Measurements from ENCODE around the gene MTHFS. TPM values are rescaled to one million over a fixed set of nuclear protein-coding genes. Genes with fewer than 3 reads are reported as not detected.
"Not testable (repeated sequence)": the region's sequence is repeated elsewhere in the genome, so short reads cannot be mapped to it uniquely, and the experiment has no call there.

Gene MTHFS
- total RNA-seq, 2 donors from 2014 or later, result 12.1 to 12.2 TPM

DNA sequence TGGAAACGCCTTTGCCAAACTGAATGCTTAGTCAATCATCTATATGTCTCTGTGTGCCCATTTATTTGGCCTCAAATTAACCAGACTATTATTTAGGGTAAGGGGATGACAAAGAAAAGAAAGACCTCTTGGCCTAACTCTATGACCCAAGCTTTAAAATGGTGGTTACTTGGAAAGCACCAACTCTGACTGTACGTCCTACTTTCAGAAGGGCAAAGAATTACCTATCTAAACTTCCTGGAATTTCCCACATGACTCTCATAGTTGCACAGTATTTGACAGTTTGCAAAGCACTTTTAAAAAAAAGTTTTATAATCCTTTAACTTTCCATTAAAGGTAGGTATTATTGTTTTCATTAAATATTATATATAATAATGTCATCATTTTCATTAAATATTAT, 6.3 kb upstream of the MTHFS start:
- ATAC-seq (no peak), DNase-seq (ENCODE audit: low spot score) (no peak)
- no peaks in the 10 kb centered on the region for H3K27me3 Mint-ChIP-seq
- peaks cover 17 to 19% of the 10 kb centered on the region in 2 donors for H3K4me1 Mint-ChIP-seq (ENCODE audit: low read depth in 2 of 2)
- no peak overlapping the region for H3K27ac Mint-ChIP-seq
- peaks cover 12% of the 10 kb centered on the region for H3K36me3 Mint-ChIP-seq
- no peak overlapping the region for H3K4me3 Mint-ChIP-seq
- H3K9me3 Mint-ChIP-seq, result no peaks in the 10 kb centered on the region

DNA sequence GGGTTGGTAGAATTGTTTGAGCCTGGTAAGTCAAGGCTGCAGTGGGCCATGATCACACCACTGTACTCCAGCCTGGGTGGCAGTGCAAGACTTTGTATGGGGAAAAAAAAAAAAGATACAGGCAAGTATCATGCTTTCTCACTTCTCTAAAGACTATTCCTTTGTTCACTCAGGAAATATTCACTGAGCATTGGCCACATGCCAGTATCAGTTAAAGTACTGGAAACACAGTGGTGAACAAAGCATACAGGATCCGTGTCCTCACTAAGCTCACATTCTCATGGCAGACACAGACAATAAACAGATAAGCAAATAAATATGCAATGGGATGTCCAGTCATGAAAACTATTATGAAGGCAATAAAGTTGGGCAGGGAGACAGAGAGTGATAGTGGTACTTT, 5.1 kb upstream of the MTHFS start:
- Mint-ChIP-seq H3K36me3 (peaks cover 12% of the 10 kb centered on the region), H3K27ac (peak overlapping the region in 1 of 2 donors; percentile 0), H3K4me1 (ENCODE audit: low read depth in 2 of 2) (peaks cover 17 to 27% of the 10 kb centered on the region in 2 donors), H3K9me3 (no peaks in the 10 kb centered on the region), H3K27me3 (no peaks in the 10 kb centered on the region), H3K4me3 (no peak overlapping the region)
- no peak for ATAC-seq
- DNase-seq (ENCODE audit: low spot score), result no peak

DNA sequence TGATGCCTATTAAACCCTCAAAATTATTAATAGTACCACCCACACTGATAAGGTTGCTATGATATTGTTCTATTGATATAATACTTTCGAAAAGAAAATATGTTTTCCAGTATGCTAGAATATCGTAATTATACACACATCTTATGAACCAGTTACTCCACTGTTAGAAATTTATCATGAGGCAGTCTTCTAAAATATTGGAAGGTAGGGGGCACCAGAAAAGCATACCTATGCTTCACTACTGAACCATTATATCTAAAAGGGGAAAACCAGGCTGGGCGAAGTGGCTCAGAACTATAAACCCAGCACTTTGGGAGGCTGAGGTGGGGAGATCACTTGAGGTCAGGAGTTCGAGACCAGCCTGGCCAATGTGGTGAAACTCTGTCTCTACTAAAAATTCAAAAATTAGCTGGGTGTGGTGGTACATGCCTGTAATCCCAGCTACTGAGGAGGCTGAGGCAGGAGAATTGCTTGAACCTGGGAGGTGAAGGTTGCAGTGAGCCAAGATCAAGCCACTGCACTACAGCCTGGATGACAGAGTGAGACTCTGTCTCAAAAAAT, 4.1 kb upstream of the MTHFS start:
- not testable (repeated sequence) for H3K27me3 Mint-ChIP-seq; ATAC-seq; H3K9me3 Mint-ChIP-seq; H3K27ac Mint-ChIP-seq; DNase-seq (ENCODE audit: low spot score); H3K4me3 Mint-ChIP-seq
- Mint-ChIP-seq H3K4me1 (ENCODE audit: low read depth in 2 of 2) (peaks cover 23 to 35% of the 10 kb centered on the region in 2 donors), H3K36me3 (peaks cover 12% of the 10 kb centered on the region)

DNA sequence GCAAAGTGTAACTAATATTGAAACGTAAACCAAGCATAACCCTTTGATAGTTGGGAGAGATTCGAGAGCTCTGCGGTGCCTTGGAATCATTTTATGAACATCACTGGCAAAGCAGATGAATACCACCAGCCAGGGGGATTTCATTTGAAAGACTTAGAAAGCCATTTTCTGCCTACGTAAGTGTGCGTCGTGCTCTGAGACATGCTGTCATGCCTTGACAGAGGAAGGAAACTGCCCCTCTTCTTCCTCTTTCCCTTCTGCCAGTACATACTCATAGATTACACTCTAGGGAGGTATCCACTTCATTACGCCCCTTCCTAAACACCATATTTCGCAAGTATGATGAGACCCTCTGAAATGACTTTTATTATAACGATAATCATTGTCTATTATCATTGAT, 3.3 kb upstream of the MTHFS start:
- Mint-ChIP-seq H3K9me3 (peaks cover 3% of the 10 kb centered on the region), H3K4me1 (ENCODE audit: low read depth in 2 of 2) (peaks cover 24 to 43% of the 10 kb centered on the region in 2 donors), H3K4me3 (no peak overlapping the region), H3K36me3 (peaks cover 15% of the 10 kb centered on the region), H3K27me3 (no peaks in the 10 kb centered on the region), H3K27ac (peak overlapping the region in 1 of 2 donors; percentile 20)
- ATAC-seq (no peak), DNase-seq (ENCODE audit: low spot score) (no peak)

DNA sequence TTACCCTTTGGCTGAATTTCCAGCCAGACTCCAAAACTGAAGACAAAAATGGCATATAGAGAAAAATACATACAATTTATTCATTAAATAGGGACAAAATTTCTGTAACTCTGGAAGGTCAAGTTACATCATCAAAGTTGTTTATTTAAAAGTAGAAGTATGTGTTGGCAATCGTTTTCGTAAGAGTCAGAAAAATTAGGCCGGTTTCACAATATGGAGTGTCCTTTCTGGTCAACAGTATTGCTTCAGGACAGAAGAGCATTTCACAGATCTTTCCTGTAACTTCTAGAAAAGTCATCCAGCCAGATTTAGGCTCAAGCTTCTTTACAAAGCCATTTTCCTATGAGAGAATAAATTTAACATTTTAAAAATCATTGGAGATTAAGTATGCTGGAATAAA, 2.0 kb upstream of the MTHFS start:
- not testable (repeated sequence) for H3K9me3 Mint-ChIP-seq; ATAC-seq; H3K27me3 Mint-ChIP-seq; DNase-seq (ENCODE audit: low spot score)
- Mint-ChIP-seq H3K36me3 (peaks cover 18% of the 10 kb centered on the region), H3K4me1 (ENCODE audit: low read depth in 2 of 2) (peaks cover 22 to 48% of the 10 kb centered on the region in 2 donors), H3K4me3 (peak overlapping the region; percentile 83), H3K27ac (peak overlapping the region; percentile 87 to 90)

DNA sequence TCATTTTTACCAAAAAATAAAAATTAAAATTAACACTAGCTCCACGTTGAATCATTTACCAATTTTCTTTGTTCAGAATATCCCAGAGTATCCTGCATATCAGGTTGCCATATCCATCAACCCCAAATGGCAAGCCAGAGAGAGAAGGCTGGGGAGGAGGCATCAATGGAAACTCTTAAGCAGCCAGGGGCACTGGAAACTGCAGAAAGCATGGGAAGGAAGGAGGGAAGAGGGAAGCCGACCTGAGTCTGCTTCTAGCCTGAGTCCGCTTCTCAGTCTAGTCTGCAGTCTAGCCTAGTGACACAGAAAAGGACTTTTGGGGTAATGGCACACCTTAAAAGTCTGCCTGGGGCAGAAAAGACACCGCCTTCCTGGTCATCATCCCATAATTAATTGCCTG, 1.6 kb upstream of the MTHFS start:
- Mint-ChIP-seq H3K4me3 (peak overlapping the region; percentile 83), H3K4me1 (ENCODE audit: low read depth in 2 of 2) (peaks cover 21 to 46% of the 10 kb centered on the region in 2 donors), H3K9me3 (peaks cover 3% of the 10 kb centered on the region), H3K27ac (peak overlapping the region; percentile 87 to 90), H3K27me3 (no peaks in the 10 kb centered on the region), H3K36me3 (peaks cover 16% of the 10 kb centered on the region)
- no peak for DNase-seq (ENCODE audit: low spot score)
- ATAC-seq, result no peak

DNA sequence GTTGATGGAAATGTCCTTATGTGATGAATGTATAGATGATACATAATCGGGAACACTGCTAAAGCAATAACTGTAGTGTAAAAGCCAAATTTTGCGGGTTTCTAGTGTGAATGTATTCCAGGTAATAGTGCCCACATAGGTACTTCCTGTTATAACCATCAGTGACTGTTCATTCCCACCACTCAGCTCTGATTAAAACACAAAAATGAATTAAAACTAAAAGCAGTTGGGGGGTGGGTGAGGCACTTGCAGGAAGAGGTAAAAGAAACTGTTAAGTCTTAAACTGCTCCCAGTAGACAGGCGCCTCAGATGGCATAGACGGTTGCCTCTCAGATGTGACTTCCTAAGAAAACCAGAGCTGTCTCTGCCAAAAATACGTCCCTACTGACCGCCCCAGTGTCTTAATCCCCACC, 893 bp upstream of the MTHFS start:
- ATAC-seq (peak in 1 of 2 donors; percentile 25), DNase-seq (ENCODE audit: low spot score) (no peak)
- Mint-ChIP-seq H3K36me3 (peaks cover 16% of the 10 kb centered on the region), H3K9me3 (peaks cover 3% of the 10 kb centered on the region), H3K27ac (peak overlapping the region; percentile 87 to 90), H3K4me3 (peak overlapping the region; percentile 83), H3K4me1 (ENCODE audit: low read depth in 2 of 2) (peaks cover 21 to 46% of the 10 kb centered on the region in 2 donors), H3K27me3 (no peaks in the 10 kb centered on the region)

DNA sequence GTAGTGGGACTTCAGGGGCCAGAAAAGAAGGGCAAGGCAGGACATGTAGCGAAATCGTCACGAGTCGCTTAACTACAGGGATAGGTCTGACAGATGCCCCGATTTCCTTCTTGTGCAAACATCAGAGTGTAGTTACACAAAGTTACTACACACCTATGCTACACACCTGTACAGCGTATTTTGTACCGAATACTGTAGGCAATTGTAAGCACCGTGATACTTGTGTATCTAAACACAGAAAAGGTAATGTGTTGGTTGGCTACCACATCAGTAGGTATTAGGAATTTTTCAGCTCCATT, 515 bp upstream of the MTHFS start:
- peaks cover 15% of the 10 kb centered on the region for H3K36me3 Mint-ChIP-seq
- peak overlapping the region; percentile 87 to 90 for H3K27ac Mint-ChIP-seq
- peaks cover 3% of the 10 kb centered on the region for H3K9me3 Mint-ChIP-seq
- H3K27me3 Mint-ChIP-seq, result no peaks in the 10 kb centered on the region
- H3K4me3 Mint-ChIP-seq, result peak overlapping the region; percentile 83
- H3K4me1 Mint-ChIP-seq (ENCODE audit: low read depth in 2 of 2), result peaks cover 20 to 44% of the 10 kb centered on the region in 2 donors
- ATAC-seq, result no peak
- no peak for DNase-seq (ENCODE audit: low spot score)

DNA sequence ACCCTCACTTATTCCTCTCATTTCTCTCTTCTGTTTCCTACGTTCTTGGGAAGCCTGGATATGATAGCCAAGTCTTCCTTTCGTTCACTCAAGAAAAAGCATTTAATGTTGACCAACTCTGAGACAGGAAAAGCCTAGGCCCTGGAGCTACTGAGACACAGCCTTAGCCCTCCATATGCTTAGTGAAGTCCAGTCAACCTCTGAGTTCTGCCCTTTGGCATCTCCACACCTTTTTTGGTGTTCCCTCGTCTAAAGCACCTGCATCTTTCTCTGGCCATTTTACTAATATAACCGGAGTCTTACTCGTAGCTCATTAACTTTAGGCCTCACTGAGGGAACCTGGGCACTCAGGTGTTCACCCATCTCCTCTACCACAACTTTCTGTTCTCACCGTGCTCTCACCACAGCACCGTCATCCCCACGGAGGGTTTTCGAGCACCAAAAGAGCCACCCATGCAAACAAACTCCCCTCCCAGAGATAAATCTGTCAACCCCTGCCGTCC, 632 bp downstream of the MTHFS start:
- peaks cover 10% of the 10 kb centered on the region for H3K36me3 Mint-ChIP-seq
- peak overlapping the region; percentile 87 to 90 for H3K27ac Mint-ChIP-seq
- H3K27me3 Mint-ChIP-seq, result no peaks in the 10 kb centered on the region
- H3K9me3 Mint-ChIP-seq, result peaks cover 3% of the 10 kb centered on the region
- ATAC-seq (no peak), DNase-seq (ENCODE audit: low spot score) (no peak)
- peak overlapping the region; percentile 98 for H3K4me3 Mint-ChIP-seq
- H3K4me1 Mint-ChIP-seq (ENCODE audit: low read depth in 2 of 2), result peaks cover 17 to 39% of the 10 kb centered on the region in 2 donors

DNA sequence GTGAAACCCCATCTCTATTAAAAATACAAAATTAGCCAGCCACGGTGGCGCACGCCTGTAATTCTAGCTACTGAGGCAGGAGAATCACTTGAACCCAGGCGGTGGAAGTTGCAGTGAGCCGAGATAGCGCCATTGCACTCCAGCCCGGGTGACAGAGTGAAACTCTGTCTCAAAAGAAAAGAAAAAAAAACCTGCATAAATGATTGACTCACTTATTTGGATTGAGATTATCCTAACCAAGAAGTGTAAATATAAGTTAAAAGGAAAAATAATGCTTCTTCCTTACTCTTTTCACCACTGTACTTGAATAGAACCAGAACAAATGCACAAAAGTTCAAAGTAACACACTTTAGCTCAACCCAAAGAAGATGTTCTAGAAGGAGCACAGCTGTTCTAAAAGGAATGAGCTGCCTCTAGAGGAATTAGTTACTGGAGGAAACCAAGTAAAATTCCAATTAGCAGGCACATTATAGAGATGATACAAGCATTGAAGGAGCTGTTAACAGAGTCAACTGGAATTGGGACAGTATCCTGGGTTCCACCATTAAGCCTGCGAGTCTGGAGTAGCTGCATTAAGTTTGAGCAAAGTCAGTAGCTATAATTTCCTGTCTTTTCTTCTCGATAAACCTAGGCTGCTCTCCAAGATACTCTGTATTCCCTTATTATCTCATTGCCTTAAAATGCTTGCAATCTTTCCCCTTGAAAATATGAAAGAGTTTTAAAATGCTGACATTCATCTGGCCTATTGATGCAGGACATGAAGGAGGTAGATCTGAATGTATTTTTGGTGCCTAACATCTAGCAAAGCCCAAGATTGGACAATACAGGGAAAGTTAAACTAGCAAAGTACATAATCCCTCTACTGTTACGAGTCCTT, 9.5 kb downstream of the MTHFS start:
- DNase-seq (ENCODE audit: low spot score) (no peak), ATAC-seq (no peak)
- Mint-ChIP-seq H3K4me3 (no peak overlapping the region), H3K27ac (no peak overlapping the region), H3K9me3 (no peaks in the 10 kb centered on the region), H3K4me1 (ENCODE audit: low read depth in 2 of 2) (peaks cover 9 to 21% of the 10 kb centered on the region in 2 donors), H3K27me3 (no peaks in the 10 kb centered on the region), H3K36me3 (peaks cover 37% of the 10 kb centered on the region)

DNA sequence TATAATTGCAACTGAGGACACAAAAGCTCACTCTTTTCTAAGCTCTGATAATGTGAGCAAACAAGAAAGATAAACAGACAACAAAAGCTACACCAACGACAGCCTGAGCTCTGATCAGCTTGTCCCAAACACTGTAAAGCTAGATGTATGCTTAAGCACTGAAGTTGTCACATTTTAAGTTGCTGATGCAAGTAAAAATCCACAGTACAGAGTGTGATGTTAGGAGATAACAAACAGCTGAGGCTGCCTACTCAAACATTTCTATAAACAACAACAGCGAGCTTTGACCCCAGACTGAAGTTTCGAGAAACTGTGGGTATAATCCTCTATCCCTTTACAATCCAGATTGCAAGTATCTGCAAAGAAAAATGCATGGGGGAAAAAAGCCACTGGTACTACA, 10.7 kb downstream of the MTHFS start:
- H3K27me3 Mint-ChIP-seq, result no peaks in the 10 kb centered on the region
- no peaks in the 10 kb centered on the region for H3K9me3 Mint-ChIP-seq
- H3K4me3 Mint-ChIP-seq, result no peak overlapping the region
- no peak overlapping the region for H3K27ac Mint-ChIP-seq
- peaks cover 9 to 21% of the 10 kb centered on the region in 2 donors for H3K4me1 Mint-ChIP-seq (ENCODE audit: low read depth in 2 of 2)
- peaks cover 44% of the 10 kb centered on the region for H3K36me3 Mint-ChIP-seq
- DNase-seq (ENCODE audit: low spot score), result no peak
- ATAC-seq, result no peak

DNA sequence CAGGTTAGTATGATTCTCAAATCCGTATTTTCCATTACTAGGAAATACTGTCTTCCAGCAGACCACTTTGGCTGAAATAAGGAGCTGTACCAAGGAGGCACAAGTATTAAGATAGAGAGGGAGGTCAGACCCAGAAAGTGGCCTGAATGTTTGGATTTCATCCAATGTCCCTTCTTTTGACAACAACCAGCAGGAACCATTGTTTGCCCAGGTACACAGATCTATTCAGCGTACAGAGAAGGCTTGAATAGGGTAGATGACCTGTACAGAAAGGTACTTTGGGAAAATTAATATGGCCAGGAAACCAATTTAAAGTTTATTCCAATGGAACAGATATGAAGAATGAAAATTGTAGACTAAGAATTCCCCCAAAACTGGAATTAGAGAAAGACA, 12.6 kb downstream of the MTHFS start:
- Mint-ChIP-seq H3K27ac (no peak overlapping the region), H3K9me3 (no peaks in the 10 kb centered on the region), H3K27me3 (no peaks in the 10 kb centered on the region), H3K4me3 (no peak overlapping the region), H3K4me1 (ENCODE audit: low read depth in 2 of 2) (peaks cover 9 to 16% of the 10 kb centered on the region in 2 donors), H3K36me3 (peaks cover 55% of the 10 kb centered on the region)
- DNase-seq (ENCODE audit: low spot score) (no peak), ATAC-seq (no peak)

DNA sequence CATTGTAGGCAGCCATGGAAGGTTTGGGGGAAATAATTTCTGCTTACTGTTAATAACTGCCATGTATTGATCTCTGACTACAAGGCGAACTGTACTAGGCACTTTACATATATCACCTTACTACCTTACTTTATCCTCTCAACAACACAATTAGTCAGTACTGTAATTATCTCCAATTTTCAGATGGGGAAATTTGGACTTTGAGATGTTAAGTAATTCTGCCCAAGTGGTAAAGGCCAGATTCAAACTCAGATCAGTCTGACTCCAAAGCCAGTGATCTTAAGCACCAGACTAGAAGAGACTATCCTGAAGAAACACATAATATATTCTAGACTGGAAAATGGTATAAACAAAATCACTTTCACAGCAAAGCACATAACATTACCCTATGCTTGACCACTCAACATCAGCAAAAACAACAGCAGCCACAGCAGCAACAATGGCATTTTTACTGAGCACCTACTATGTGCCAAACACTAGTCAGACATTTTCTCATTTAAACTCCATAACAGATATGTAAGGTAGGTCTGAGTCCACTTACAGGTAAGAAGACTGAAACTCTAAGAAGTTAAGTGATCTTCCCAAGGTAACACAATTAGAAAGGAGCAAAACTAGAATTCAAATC, 13.1 kb downstream of the MTHFS start:
- Mint-ChIP-seq H3K4me3 (no peak overlapping the region), H3K9me3 (no peaks in the 10 kb centered on the region), H3K27me3 (no peaks in the 10 kb centered on the region), H3K36me3 (peaks cover 56% of the 10 kb centered on the region), H3K27ac (no peak overlapping the region), H3K4me1 (ENCODE audit: low read depth in 2 of 2) (peaks cover 9 to 16% of the 10 kb centered on the region in 2 donors)
- ATAC-seq (no peak), DNase-seq (ENCODE audit: low spot score) (no peak)

DNA sequence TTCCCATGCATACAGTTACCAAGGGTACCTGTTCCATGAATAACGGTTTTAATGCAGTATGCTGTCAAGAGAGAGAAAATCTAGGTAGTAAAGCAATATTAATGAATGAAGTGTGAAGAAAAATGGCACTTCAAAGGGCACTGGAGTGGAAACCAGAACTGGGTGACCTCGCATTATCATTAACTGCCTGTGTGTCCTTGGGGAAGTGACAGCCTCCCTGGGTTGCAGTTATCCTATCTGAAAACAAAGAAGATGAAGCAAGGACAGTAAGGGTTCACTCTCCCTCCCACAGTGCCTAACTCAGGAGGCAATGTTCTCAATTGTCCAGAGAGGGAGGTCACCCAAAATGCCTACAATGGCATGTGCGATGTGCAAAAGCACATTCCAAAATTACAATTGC, 15.1 kb downstream of the MTHFS start:
- no peak for ATAC-seq
- Mint-ChIP-seq H3K9me3 (peaks cover 10% of the 10 kb centered on the region), H3K36me3 (peaks cover 65% of the 10 kb centered on the region), H3K4me1 (ENCODE audit: low read depth in 2 of 2) (peaks cover 0 to 11% of the 10 kb centered on the region in 2 donors), H3K27ac (no peak overlapping the region), H3K27me3 (no peaks in the 10 kb centered on the region), H3K4me3 (no peak overlapping the region)
- DNase-seq (ENCODE audit: low spot score), result no peak
